Prostate gland (tissue), 2 donors: ENCODE measurements around the gene CLN3.

Experiments used
- POLR2A ChIP-seq: fragments of 450-650 bp; IDR thresholded peaks from one replicate; pipeline ENCODE4 v1.6.1; 2016; ENCODE audit warnings: antibody characterized with exemption, mild to moderate bottlenecking
- POLR2AphosphoS5 ChIP-seq: sonication (generic); formaldehyde crosslinking; IDR thresholded peaks from one replicate; pipeline ENCODE4 v1.6.1; 2017; ENCODE audit warnings: antibody characterized with exemption
- TF ChIP-seq, protein P1 (sequence below), 4 experiments: fragments of 200-600 bp in 2 of 4; fragments of 450-650 bp in 2 of 4; sonication (generic) in 2 of 4; IDR thresholded peaks; 1 replicate in 3 of 4; 2 replicates in 1 of 4; pipeline ENCODE4 v1.5.1; 2016 to 2019; ENCODE audit warnings: antibody characterized with exemption in 4 of 4, mild to moderate bottlenecking in 2 of 4, moderate library complexity in 2 of 4

DNA sequence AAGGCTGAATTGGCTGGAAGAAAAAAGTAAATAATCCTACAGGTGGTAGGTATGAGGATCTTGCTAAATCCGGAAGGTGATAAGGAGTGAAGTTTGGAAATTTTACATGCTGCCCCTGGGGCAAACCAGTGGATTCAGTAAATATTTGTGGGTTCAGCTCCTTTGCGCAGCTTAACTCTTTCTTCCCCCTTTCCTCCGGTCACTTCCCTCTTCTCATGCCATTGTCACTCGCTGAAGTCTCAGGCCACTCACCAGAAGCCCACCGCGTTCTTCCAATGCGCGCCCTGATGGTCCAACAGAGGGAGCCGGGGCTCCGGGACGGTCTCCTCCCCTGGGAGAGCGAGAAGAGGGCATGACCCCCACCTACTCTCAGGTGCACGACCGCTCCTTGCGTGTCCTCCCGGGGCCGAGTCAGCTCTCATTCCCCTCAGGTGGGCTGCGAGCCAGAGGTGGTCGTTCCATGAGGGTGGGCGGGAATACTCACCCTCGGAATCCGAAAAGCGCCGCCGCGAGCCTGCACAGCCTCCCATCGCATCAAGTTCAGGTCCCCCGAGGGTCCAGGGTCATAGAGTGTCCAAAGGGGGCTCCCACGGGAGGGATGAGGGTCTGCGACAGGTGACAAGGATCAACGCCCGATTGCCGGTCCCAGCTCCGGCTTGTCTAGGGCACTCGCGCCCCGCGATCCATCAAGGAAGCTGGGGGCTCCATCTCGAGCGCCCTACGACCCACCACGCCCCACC, 474 bp downstream of the CLN3 start:
- TF ChIP-seq, protein P1, sequence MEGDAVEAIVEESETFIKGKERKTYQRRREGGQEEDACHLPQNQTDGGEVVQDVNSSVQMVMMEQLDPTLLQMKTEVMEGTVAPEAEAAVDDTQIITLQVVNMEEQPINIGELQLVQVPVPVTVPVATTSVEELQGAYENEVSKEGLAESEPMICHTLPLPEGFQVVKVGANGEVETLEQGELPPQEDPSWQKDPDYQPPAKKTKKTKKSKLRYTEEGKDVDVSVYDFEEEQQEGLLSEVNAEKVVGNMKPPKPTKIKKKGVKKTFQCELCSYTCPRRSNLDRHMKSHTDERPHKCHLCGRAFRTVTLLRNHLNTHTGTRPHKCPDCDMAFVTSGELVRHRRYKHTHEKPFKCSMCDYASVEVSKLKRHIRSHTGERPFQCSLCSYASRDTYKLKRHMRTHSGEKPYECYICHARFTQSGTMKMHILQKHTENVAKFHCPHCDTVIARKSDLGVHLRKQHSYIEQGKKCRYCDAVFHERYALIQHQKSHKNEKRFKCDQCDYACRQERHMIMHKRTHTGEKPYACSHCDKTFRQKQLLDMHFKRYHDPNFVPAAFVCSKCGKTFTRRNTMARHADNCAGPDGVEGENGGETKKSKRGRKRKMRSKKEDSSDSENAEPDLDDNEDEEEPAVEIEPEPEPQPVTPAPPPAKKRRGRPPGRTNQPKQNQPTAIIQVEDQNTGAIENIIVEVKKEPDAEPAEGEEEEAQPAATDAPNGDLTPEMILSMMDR (IDR thresholded peaks at IDR 0.05): peak in 2 of 4 experiments; percentile 33 to 44
- TF ChIP-seq POLR2A (no peak), POLR2AphosphoS5 (no peak)
